Kasumi-1 (cell line): Measurements from ENCODE around the gene SYNJ2.

Experiments
- DNase-seq, 2 experiments: peaks; one replicate each; lab custom pipeline; 2025; lab: John Stamatoyannopoulos, UW

The SYNJ2 gene

DNA sequence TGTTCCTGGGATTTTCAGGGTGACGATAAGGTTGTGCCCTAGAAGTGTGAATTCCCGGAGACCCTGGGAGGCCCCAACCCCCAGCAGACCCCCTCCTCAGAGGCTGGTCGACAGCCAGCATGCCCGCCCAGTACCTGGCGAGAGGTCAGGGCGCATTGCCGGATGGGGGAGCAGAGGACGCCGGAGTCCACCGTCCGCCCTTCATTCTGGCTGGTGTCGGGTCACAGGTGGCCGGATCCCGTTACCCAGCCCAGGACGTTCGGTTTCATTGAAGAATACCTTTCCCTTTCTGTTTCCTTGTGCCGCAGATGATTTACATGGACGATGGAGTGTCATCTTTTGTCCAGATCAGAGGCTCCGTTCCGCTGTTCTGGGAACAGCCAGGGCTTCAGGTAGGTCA, 61.3 kb downstream of the SYNJ2 start:
- DNase-seq = no peak

DNA sequence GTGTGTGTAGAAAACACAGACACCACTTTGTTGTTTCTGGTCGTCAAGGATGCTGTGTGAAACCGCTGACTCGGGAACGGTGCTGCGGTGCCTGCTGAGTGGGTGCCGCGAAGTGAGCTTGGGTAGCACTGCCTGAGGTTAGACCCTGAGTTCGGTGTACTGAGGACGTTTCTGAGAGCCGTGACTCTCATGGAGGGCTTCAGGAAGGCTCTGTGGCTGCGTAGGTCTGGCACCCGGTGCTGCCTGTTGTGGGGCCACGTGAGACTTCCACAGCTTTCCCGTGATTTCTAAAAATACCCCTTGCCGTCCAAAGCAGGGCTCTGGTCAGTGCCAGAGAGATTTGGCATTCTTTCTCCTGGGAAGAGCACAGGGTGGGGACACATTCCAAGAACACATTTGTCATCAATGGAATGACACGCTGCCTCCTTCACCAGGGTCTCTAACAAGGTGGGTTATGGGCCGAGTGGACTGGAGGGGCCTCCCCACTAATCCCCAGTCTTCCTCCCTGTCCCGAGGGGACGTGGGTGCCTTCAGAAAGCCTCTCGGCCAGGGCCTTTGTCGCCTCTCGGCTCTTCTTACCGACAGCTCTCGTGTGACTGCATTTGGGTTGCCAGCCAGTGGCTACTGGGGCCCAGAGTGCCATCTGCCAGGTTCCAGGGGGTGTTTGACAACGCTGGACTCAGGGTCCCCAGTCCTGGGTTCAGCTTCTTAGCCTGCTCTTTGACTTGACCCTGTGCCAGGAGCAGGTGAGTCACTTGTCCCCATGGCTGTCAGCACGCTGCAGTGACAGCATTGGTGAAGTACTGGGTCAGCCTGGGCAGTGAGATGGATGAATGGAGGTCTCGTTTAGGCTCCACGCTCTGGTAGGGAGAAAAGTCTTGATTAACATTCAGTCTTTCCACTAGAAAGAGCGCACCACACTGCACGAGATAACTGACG, 62.2 kb downstream of the SYNJ2 start:
- DNase-seq = no peak

DNA sequence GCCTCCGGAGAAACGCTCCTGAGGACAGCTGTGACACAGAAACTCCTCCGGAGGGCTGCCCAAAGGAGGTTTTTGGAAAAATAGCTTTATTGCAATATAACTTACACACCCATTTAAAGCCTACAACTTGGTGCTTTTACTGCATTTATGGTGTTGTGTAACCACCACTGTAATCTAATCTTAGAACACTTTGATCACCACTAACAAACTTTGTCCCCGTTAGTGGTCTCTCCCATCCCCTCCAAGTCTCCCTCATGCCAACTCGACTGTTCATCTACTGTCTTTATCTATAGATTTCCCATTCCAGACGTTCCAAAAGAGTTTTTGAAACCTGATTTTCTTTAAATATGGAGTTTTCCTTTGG, 62.8 kb downstream of the SYNJ2 start:
- no peak for DNase-seq

DNA sequence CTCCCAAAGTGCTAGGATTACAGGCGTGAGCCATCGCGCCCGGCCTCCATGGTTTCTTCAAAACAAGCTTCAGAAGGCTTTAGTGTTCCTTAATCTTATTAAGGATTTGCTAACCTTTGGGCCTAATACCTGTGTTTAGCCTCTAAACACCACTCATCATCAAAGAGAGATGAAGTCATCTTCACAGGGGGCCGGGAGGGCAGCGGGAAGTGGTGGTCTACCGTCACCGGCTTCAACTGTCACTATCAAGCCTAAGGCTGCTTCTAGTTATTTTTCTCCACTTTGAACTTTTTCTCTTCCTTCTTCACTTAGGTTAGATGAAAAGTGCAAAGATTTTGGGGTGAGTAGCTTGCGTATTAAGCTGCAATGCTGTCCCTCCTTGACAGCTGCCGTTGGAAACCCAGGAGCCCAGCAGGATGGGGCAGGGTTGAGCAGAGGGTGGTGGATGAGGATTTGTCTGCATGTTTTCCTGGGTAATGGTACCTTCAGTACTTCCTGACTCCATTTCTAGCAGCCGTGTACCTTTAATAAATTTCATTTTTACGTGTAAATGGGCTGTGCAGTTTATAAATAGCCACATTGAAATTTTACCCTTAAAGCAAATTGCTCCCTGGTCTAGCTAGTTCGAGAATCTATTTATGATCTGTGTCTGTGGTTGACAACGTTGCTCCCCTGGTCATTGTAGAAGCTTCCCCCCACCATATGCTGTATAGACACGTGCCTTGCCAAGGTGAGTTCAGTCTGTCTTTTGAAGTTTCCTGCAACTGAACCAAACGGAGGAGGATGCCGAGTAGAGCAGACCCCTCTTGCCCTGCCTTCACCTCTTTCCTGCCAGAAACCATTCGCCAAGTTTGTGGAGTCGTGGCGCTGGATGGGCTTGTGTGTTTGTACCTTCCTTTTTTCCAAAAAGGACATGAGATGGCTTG, 64.8 kb downstream of the SYNJ2 start:
- DNase-seq = no peak

DNA sequence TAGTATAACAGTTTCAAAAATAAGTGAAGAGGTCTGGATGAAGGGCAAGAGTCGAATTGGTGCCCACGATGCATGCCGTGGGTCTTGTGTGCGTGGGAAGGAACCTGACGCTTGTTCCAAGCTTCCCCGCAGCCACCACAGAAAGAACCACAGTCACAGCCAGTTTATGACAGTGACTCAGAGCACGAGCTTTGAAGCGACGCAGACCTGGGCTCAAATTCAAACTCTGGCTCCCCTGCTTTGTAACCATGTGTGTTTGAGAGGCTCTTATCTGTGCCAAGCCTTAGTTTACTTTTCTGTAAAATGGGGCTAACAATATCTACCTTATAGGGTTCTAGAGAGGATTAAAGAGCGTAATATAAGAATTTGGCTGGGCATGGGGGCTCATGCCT, 65.5 kb downstream of the SYNJ2 start:
- no peak for DNase-seq

DNA sequence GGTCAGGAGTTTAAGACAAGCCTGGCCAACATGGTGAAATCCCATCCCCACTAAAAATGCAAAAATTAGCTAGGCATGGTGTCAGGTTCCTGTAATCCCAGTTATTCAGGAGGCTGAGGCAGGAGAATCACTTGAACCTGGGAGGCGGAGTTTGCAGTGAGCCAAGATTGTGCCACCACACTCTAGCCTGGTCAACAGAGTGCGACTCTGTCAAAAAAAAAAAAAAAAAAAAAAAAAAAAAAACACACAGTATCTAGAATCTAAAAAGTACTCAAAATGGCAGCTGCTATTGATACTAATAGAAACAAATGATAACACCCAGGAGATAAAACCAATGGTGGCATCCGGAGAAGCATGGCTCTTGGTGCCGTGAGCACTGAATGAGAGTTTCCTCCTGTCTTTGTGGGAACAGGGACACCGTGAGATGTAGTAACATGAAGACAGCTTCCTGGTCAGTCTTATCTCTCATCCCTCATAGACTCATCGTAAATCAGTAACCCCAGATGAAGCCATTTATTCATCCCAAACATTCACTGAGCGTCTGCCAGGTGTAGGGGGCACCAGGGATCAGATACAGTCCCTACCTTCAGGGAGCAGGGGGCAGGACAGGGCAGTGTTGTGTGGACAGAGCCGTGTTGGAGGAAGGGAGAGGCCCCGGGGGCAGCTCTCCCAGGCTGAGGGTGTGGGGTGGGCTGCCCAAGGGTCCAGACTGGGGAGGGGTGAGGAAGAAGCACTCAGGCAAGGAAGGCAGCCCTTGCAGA, 66.1 kb downstream of the SYNJ2 start:
- no peak for DNase-seq

DNA sequence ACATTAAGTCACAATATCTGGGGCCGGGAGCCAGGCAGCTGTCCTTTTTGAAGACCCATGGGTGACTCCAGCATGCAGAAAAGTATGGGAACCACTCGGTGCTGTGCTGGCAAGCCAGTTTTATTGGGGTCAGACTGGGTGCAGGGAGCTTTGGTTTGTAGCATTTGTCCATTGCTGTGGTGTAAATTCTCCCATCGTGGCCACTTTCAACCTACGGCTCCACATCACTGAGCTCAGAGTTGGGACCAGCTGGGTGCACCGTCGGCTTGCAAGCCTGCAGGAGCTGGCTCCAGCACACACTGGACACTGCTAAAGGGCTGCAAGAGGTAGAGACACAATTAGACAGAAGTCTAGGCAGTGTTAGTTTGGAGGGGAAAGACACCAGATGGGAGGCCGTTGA, 66.9 kb downstream of the SYNJ2 start:
- no peak for DNase-seq

DNA sequence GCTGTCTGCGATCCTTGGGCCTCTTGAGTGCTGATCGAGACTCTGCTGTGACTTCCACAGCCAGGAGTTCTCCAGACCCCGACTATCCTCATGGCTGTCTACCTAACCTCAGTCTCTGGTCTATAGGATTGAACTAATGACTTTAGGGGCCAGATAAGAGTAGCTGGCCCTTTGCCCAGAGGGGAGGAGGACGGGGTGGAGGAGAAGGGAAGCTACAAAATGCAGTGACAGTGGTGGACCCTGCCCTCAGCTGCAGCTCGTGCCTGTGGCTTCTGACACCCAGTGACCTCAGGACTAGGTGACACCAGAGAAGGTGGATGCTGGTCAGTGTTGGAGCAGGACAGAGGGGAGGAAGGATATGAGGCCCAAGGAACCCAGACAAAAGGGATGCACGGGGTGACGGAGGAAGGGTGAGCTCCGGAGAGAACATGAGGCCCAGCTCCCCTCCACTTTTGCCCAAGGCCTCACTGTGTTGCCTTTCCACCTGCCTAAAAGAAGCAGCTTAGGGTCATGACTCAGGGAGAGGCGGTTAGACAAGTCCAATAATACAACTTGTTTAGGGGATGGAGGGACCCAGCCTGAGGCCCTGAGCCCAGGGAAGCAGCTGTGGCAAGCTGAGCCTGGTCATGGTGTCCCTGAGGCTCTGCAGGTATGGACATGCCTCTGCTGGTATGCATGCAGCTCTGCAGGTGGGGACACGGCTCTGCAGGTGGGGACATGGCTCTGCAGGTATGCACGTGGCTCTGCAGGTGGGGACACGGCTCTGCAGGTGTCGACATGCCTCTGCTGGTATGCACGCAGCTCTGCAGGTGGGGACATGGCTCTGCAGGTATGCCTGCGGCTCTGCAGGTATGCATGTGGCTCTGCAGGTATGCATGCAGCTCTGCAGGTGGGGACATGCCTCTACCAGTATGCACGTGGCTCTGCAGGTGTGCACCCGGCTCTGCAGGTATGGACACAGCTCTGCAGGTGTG, 67.7 kb downstream of the SYNJ2 start:
- no peak for DNase-seq

DNA sequence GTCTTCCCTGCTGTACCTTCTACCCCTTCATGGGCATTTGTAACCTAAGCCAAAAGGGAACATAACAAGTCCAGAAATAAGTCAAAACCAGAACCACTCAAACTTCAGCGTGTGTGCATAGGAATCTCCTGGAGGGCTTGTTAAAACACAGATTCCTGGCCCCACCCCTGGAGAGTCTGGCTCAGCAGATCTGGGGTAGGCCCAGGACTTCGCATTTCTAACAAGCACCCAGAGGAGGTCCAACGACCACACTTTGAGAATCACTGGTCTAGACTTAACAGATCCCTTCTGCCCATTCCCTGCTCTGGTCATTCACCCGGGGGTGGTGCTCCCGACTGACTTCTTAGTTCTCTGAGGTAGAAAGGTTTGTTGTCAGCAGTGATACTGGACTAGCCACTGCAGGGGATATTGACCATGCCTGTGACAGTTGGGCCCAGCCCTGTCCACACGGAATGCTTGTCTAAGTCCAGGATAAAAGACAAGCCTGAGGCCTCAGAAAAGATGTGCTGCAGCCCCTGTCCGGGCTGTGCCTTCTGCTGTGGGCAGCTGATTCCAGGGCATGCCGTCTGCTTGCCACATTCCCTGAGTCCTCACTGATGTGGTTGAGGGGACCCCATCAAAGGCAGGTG, 68.6 kb downstream of the SYNJ2 start:
- DNase-seq = no peak

DNA sequence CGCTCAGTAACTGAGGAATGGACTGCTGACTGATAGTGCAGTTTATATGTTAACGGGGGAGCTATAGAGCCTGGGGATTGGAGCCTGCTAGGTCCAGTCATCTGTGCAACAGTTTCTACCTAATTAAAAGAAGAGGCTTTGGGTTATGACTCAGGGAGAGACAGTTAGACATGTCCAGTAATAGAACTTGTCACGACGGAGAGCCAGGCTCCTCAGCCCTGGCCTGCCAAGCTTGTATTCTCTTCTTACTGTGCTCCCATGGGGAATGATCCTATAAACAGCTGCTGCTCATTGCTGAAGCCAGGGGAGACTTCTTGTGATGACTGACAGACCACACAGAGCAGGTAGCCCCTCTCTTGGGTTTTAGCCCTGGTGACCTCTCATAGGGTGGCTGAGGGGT, 69.3 kb downstream of the SYNJ2 start:
- no peak for DNase-seq

DNA sequence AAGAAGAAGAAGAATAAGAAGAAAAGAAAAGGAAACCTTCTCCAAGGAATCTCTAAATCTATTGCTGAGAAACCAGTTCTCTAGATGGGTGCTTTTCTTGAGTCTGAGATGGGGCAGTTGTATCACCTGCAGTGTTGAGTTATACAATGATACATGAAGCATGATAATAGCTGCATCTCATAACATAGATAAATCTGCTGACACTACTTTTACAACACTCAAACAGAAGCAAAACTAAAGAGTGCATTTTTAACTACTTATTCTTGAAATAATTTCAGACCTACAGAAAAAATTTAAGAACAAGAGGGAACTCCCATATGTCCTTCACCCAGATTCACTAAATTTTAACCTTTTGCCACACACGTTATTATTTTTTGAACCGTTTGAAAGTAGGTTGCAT, 70.3 kb downstream of the SYNJ2 start:
- no peak for DNase-seq

DNA sequence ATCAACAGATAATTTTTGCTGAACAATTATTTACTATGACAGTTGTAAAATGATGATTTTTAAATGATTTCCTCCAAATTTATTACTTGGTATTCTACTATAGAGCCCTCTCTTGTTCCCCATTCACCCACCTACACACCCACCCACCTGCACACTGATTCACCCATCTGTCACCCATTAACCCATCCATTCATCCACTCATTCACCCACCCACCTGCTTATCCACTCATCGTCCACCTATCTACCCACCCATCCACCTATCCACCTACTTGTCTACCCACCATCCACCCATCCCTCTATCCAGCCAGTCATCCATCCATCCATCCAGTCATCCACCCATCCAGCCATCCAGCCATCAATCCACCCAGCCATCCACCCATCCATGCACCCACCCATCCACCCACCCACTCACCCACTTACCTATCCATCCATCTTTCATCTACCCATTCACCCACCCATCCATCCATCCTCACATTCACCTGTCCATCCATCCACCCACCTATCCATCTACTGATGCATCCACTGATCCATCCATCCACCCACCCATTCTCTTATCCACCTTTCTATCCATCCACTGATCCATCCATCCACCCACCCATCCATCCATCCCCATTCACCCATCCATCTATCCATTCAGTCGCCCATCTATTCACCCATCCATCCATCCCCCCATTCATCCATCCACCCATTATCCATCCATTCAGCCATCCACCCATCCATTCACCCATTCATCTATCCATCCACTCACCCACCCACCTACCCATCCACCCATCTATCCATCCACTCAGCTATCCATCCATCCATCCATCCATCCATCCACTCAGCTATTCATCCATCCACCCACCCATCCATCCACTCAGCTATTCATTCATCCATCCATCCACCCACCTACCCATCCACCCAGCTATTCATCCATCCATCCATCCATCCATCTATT, 72.0 kb downstream of the SYNJ2 start:
- no peak for DNase-seq

DNA sequence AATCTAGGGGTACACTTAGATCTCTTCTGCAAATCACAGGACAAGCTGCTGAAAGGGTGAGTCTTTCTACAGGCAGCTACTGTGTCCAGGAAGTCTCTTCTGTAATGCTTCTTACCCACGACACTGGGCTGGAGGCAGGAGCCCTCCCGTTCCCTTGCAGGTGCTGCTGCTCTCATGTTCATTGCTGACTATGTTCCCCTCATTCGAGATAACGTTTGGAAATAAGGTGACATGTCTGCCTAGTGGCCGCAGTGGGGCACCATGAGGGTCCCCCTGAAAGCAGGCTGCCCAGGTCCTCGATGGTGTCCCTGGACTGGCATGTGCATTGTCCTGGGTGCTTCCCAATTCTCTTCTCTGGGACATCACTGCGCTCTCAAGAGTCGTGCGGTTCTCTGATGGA, 74.7 kb downstream of the SYNJ2 start:
- DNase-seq = no peak

DNA sequence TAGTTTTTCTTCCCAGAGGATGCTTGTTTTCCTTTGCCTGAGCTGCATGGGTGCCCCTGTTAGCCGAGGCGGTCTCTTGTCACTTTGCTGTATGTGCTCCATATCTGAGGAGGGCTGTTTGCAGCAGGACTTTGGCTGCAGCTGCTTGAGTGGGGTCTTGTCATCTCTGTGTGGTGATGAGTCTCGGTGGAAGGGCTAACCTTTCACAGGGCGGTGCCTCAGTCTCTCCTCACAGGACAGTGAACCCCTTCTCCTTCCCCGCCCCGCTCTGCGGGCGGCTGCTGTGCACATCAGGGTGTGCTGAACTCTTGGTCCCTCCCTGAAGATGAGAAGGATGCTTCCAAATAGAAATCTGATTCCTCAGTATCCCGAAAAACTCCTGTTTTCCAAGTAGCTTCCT, 75.1 kb downstream of the SYNJ2 start:
- DNase-seq = no peak

DNA sequence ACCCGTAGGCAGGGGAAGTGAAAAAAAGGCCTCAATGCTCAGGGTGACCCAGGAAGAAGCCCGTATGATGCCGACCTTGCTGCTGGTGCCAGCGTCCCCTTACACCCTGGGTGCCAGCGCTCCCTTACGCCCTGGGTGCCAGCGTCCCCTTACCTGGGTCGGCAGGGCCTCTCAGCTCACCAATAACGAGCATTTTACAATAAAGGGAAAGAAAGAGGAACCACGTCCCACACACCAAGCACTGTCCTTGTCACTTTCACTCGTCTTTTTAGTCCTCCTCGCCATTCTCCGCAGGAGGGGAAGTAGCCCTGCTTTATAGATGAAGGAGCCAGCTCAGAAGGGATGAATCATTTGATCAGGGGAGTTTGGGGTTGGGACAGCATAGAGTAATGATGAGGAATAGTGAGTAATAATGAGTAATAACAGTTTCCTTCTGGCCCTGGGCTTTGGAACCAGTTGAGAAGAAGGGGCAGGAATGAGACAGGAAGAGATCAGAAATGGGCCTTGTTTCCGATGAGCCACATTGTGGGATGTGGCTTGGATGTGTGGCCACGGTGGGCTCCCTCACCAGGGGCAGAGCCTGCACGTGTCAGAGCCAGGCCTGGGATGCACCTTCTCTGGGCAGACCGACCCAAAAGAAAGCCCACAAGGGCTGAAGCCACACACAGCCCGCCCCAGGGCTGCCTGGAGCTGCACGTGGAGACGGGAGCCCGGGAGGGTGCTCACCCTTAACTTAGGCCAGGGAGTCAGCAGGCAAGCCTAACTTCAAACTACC, 75.7 kb downstream of the SYNJ2 start:
- peak; percentile 28 to 36 for DNase-seq

DNA sequence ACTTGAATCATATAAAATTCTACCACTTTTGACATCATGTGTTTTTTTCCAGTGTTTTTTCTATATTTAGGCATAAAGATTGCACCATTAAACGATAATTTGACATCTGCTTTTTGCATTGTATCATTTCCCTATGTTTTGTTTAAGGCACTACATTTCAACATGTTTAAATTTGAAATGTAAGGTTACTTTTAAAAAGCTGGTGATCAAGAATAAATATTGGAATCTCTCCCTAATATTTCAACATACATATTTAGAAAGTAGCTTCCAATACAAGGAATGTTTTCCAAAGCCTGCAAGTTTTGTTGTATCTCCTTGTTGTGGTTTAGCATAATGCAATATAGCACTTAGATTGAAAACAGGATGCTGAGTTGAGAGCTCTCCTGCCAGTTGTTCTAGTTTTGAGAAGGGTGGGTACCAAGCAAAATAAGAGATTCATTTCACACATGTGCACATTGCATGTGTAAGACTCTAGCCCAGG, 76.5 kb downstream of the SYNJ2 start:
- DNase-seq = no peak

DNA sequence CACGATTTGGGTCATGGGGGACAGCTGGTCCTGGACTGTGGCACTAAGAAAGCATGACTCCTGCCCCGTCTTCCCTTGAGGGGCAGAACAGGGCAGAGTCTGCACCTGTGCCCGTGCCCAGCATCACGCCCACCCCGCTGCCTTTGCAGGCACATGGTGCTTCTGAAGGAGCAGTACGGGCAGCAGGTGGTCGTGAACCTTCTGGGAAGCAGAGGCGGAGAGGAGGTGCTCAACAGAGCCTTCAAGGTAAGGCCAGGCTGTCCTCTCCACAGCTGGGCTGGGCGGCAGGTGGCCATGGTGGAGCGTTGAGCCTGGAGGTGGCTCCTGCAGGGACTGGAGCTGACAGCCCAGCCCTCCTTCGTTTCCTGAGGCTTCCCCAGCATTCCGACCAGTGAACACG, 77.4 kb downstream of the SYNJ2 start:
- no peak for DNase-seq
